Ishikawa (cell line): ENCODE measurements around the gene RETREG1.

ENCODE experiments used
- CEBPB ChIP-seq: IDR thresholded peaks from 2 replicates; pipeline ENCODE4 v1.6.1; 2012
- CREB1 ChIP-seq: IDR thresholded peaks from 2 replicates; pipeline ENCODE4 v1.6.1; 2012; ENCODE audit warnings: low read depth
- EGR1 ChIP-seq: IDR thresholded peaks from 2 replicates; pipeline ENCODE4 v1.6.1; 2012
- EP300 ChIP-seq: IDR thresholded peaks from 2 replicates; pipeline ENCODE4 v1.6.1; 2012; ENCODE audit warnings: borderline replicate concordance
- FOXM1 ChIP-seq: IDR thresholded peaks from 2 replicates; pipeline ENCODE4 v1.6.1; 2012; ENCODE audit warnings: low read depth, borderline replicate concordance
- NFIC ChIP-seq: IDR thresholded peaks from 2 replicates; pipeline ENCODE4 v1.6.1; 2012
- RAD21 ChIP-seq: IDR thresholded peaks from 2 replicates; pipeline ENCODE4 v1.6.1; 2012; ENCODE audit warnings: low read depth
- REST ChIP-seq: IDR thresholded peaks from 2 replicates; pipeline ENCODE4 v1.6.1; 2012; ENCODE audit warnings: low read depth, mild to moderate bottlenecking
- TAF1 ChIP-seq: IDR thresholded peaks from 2 replicates; pipeline ENCODE4 v1.6.1; 2012; ENCODE audit warnings: low read depth, mild to moderate bottlenecking
- TCF12 ChIP-seq: IDR thresholded peaks from 2 replicates; pipeline ENCODE4 v1.6.1; 2012; ENCODE audit warnings: low read depth
- TEAD4 ChIP-seq: IDR thresholded peaks from 2 replicates; pipeline ENCODE4 v1.6.1; 2012
- YY1 ChIP-seq: IDR thresholded peaks from 2 replicates; pipeline ENCODE4 v1.6.1; 2012; ENCODE audit warnings: low read depth
- ZBTB7A ChIP-seq: IDR thresholded peaks from 2 replicates; pipeline ENCODE4 v1.6.1; 2012; ENCODE audit warnings: low read depth
- TF ChIP-seq, protein P1 (sequence below): IDR thresholded peaks from 2 replicates; pipeline ENCODE4 v1.6.1; 2012
- TF ChIP-seq, protein P2 (sequence below): IDR thresholded peaks from 2 replicates; pipeline ENCODE4 v1.6.1; 2012

The RETREG1 gene

GRCh38 chr5:16589658-16590057, 27.1 kb downstream of the RETREG1 start:
- TF ChIP-seq TCF12 (no peak), CREB1 (no peak), TAF1 (no peak), NFIC (no peak)

DNA sequence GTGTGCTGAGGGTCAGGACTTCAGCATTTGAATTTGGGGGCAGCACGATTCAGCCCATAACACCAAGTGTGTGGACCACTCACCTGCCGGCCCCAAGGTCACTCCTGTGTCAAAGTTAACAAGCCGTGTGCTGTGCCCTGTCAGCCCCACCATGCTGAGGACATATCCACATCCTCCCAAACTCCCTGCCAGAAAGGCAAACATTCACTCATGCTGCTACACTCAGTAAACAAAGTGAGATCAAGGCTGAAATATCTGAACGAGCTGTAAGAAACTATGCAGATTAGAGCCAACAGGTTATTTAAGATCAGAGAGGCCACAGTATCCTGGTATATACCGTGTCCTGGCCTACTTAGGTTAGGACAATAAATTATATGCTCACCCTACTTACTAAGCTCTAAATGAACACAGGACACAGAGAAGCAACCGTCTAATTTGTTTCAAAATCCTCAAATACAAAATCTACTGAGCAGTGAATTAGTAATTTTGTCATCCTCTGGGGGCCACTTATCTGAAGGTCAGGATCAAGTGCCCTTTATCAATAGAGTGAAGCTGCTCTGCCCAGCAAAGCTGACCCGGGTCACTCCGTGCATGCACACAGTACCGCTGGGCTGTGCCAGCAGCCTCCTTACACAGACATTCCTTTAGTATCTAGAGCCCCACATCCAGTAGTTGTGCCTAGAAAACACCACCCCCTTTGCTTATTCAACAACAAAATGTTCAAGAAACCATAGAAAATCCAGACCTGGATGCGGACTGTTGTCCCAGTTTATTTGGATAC, 28.2 kb downstream of the RETREG1 start:
- TF ChIP-seq TEAD4 (no peak), FOXM1 (no peak), EP300 (no peak), EGR1 (no peak), REST (no peak), CREB1 (no peak), RAD21 (no peak), ZBTB7A (no peak), NFIC (no peak), TAF1 (no peak), CEBPB (no peak), TCF12 (no peak), YY1 (no peak)
- TF ChIP-seq, protein P1, sequence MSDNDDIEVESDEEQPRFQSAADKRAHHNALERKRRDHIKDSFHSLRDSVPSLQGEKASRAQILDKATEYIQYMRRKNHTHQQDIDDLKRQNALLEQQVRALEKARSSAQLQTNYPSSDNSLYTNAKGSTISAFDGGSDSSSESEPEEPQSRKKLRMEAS = no peak
- TF ChIP-seq, protein P2, sequence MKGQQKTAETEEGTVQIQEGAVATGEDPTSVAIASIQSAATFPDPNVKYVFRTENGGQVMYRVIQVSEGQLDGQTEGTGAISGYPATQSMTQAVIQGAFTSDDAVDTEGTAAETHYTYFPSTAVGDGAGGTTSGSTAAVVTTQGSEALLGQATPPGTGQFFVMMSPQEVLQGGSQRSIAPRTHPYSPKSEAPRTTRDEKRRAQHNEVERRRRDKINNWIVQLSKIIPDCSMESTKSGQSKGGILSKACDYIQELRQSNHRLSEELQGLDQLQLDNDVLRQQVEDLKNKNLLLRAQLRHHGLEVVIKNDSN = no peak

GRCh38 chr5:16586556-16586955, 30.2 kb downstream of the RETREG1 start:
- TF ChIP-seq ZBTB7A (no peak), FOXM1 (no peak), TCF12 (no peak), CEBPB (no peak), CREB1 (no peak), YY1 (no peak), EGR1 (no peak), RAD21 (no peak), TAF1 (no peak), NFIC (no peak)
- TF ChIP-seq, protein P2 = no peak

DNA sequence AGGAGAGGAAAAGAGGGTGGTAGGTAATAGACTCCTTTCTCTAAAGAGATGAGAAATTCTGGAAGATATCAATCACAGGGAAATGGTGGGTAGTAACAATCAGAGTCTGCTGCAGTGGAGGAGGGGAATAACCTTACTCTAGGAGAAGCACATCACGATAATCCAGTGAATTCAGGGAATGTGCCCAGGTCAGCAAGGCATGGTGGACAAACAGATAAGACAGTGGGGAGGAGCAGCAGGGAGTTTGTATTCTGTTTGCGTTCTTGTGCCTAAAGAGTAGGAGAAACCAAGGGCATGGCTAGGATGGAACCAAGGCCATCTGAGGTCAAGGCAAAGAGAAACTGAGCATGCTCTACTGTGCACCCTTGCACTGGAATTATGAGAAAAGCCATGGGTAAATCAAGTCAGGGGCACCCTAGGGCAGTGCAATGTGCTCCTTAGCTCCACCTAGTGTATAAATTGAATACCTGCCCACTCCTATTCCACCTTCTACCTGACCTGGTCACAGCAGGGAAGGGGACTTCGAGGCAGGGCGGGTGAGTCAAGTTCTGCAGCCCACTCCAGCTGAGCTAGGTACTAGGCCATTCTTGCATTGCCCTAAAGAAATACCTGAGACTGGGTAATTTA, 31.6 kb downstream of the RETREG1 start:
- TF ChIP-seq EP300 = no peak
- TF ChIP-seq, protein P2 = no peak
- TF ChIP-seq TCF12 = no peak
- TF ChIP-seq, protein P1 = no peak
- TF ChIP-seq ZBTB7A = no peak
- no peak for TF ChIP-seq YY1
- TF ChIP-seq NFIC = no peak
- TF ChIP-seq CEBPB = no peak
- no peak for TF ChIP-seq TAF1

- TF ChIP-seq RAD21 = no peak
- TF ChIP-seq FOXM1 = no peak
- TF ChIP-seq CEBPB = no peak
- TF ChIP-seq REST = no peak
- no peak for TF ChIP-seq EP300
- TF ChIP-seq EGR1 = no peak
- TF ChIP-seq NFIC = no peak
- TF ChIP-seq TCF12 = no peak
- TF ChIP-seq ZBTB7A = no peak
- TF ChIP-seq TEAD4 = no peak
- TF ChIP-seq, protein P2 = no peak
- no peak for TF ChIP-seq YY1
- TF ChIP-seq, protein P1 = no peak
- no peak for TF ChIP-seq CREB1
- no peak for TF ChIP-seq TAF1
Observed at GRCh38 chr5:16582081-16582480, 34.7 kb downstream of the RETREG1 start.
